Left ventricle myocardium superior (tissue), 1 donor: Measurements from ENCODE around the gene LRG1. TPM values are rescaled to one million over a fixed set of nuclear protein-coding genes. Genes with fewer than 3 reads are reported as not detected.
"Not testable (repeated sequence)": the region's sequence is repeated elsewhere in the genome, so short reads cannot be mapped to it uniquely, and the experiment has no call there.

Experiments
- ATAC-seq: fragments of 200-7000 bp; cut with Tn5 transposase; one replicate; pipeline ENCODE4 v1.9.1; 2020; ENCODE audit warnings: mild to moderate bottlenecking, moderate library complexity
- DNase-seq: peaks from one replicate; pipeline ENCODE4 v3.0.0-alpha.2; 2020
- intact Hi-C: fragments of 100-400 bp; cut with micrococcal nuclease; formaldehyde crosslinking; loops from one replicate; pipeline ENCODE4 v1.11.0; 2022
- total RNA-seq: library from RNA; stranded (reverse); fragmentation: NEBNext Ultra II Directional; extraction: Animal tissue kit (Norgen Biotek cat#: 25700); gene quantifications from one replicate; pipeline ENCODE4 v1.2.1, GENCODE V29; 2021
- donor health status: DM: no; HTN: yes; CAD: no; lungs with severe emphysema.

LRG1 gene
- total RNA-seq, 1 donor from 2014 or later: 0.30 TPM

DNA sequence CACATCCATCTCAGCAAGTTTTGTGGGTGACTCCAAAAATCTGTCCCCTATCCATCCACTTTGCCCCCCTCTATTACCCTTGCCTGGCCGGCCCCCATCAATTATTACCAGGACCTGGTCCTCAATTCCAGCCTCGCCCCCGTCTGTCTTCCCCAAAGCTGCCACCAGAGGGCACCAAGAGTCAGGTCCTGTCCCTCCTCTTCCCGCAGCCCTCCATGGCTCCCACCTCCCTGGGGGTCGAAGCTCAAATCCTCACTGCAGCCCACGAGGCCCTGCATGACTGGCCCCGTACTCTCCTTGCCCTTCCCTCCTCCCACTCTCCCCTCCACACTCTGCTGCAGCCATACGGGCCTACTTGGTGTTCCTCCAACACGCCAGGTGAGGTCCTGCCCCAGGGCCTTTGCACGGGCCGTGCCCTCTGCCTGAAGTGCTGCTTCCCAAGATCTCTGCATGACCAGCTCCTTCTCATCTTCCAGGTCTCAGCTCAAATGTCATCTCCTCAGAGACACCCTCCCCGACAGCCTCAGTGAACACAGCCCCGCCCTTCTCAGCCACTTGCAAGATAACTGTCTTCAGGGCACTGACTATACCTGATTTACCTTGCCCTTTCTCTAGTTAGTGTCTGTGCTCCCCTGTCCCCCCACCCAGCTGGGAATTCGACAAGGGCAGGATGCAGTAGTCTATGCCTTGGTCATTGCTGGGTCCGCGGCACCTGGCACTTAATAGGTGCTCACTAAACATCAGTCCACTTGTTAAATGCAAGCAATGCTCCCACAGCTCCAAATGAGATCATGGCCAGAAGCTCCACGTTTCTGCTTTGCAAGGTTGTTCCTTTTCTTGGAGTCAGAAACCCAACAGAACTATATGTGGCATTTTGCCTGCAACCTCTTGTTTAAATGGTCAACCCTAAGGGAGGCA lies 36.4 kb upstream of the LRG1 start:
- DNase-seq (peak; percentile 81), ATAC-seq (peak; percentile 61)
- intact Hi-C loops: no loop called here

DNA sequence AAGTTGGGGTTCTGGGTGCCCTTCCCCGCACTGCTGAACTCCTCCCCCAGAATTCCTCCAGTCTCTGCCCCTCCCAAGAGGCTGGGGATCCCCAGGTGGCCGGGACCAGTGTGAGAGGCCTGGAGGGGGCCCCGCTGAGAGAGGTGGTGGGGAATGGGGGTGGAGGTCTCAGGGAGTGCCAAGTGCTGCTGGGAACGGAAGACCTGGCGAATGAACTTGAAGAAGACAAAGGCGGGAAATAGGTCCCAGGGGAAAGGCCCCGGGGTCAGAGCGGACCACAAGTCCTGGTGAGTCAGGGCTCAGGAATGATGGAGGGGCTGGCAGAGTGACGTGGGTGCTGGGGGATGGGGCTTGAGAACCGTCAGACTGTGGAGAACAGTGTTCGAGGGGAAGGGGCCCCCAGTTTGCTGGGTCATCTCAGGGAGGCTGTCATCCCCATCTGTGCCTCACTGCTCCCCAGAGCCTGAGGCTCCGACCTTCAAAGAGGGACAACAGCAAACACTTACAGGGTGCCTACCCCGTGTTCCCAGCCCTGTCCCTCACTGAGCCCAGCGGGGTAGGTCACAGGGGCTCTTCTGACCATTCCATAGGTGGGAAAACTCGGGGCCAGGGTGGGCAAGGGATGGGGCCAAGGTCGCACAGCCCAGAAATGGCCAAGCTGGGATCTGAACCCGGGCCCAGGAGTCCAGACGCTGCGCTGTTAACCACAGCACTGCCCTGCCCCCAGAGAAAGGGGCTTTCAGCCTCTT lies 35.6 kb upstream of the LRG1 start:
- DNase-seq (peak; percentile 68), ATAC-seq (peak; percentile 74)
- intact Hi-C loops: no loop called here

GRCh38 chr19:4573682-4574081 lies 33.8 kb upstream of the LRG1 start:
- DNase-seq: no peak
- intact Hi-C loops: no loop called here

DNA sequence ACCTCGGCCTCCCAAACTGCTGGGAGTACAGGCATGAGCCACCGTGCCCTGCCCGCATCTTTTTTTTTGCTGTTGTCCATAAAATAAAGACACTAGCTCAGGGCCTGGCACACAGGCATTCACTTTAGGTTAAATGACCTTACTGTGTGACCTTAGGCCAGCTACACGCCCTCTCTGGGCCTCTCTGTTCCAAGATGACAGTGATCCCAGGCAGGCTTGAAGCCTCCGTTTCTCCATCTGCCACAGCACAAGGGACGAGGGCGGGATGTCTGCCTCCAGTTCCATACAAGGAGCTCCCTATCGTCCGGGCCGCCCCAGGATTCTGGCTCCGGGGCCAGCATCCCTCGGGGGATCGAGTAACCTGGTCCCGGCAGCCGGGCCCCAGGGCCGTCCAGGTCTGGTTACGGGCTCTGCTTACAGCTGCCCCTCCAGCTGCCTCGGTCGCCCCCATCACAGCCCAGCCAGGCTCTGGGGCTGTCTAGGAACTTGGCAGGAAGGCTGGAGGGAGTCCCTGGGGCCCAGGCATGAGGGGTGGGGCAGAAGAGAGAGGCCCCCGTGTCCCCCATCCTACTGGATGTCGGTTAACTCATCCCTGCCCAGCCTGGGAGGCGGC lies 31.6 kb upstream of the LRG1 start:
- DNase-seq (no peak), ATAC-seq (no peak)
- intact Hi-C loops: no loop called here

More at GRCh38 chr19:4573682-4574081, 33.8 kb upstream of the LRG1 start:
- ATAC-seq: no peak

GRCh38 chr19:4570916-4571304 lies 31.1 kb upstream of the LRG1 start:
- intact Hi-C loops: no loop called here
- no peak for DNase-seq
- ATAC-seq: no peak

- ATAC-seq (no peak), DNase-seq (no peak)
- intact Hi-C loops: no loop called here
Measured at GRCh38 chr19:4570402-4570801, 30.6 kb upstream of the LRG1 start.

DNA sequence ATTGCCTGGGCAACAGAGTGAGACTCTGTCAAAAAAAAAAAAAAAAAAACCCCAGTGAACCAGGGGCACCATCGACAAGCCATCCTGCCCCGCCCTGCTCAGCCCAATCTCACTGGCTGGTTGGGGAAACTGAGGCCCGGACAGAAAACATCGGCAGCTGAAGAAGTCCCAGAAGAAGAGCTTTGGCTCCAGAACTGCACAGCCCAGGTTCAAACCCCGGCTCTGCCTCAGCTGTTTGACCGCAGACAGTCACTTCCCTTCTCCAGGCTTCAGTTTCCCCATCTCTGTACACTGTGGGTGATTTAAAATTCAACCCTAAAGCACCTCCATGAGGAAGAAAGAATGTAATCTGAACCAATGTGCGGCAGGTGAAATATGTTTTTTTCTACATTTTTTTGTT lies 29.1 kb upstream of the LRG1 start:
- DNase-seq (no peak), ATAC-seq (no peak)
- intact Hi-C loops: no loop called here

- intact Hi-C loops: no loop called here
- DNase-seq (peak; percentile 74), ATAC-seq (peak; percentile 71)
Measured at GRCh38 chr19:4567584-4568071, 27.8 kb upstream of the LRG1 start.

DNA sequence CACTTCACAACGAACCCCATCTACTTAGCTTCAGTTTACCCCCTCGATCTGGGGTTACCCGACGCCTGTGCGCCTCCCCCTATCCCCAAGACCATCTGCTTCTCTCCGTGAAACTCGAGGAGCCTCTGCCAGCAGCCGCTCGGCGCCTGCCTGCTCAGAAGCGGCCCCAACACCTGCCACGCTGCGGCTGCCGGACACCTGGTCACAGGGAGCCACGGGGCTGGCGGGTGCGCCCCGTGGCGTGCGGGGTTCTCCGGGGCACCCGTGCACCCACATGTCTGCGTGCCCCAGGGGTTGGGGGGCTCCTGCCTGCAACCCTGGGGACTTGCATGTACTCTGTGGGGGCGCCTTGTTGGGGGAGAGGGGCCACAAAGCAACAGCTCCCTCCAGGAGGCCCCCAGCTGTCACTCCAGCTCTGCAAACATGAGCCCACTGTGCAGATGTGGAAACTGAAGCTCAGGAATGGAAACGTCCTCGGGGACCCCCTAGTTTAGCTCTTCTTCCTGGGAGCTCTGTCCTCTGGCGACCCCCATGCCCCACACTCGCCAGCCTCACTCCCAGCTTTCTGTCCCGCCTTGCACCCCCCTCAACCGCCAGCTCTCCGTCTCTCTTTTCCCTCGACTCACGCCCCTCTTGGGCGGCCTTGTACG lies 26.7 kb upstream of the LRG1 start:
- intact Hi-C loops: no loop called here
- ATAC-seq: no peak
- DNase-seq: no peak

GRCh38 chr19:4563562-4563961 lies 23.7 kb upstream of the LRG1 start:
- ATAC-seq, DNase-seq, intact Hi-C loops: not testable (repeated sequence)

- intact Hi-C loops, DNase-seq: not testable (repeated sequence)
- ATAC-seq: peak; percentile 21
Measured at GRCh38 chr19:4562085-4562484, 22.2 kb upstream of the LRG1 start.

DNA sequence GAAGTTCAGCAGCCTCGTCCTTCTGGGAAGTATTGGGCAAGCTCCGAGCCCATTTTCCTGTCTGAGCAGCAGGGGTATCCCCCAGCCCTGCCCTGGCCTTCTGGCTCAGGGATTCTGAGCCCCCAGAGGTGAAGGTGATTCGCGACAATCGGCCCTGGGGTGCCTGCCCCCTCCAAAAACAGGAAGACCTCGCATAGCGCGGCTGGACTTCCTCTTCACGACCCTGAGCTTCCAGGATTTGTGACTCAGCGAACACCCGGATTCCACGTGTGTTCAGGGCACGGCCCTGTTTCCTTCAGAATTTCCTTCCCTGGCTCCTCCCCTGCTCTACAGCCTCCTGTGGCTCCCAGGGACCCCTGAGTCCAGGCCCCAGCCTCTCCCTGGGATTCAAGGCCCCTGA lies 19.7 kb upstream of the LRG1 start, which contains the start of gene SEMA6B:
Gene SEMA6B (minus strand): TSS at position 116 of the 400 bp plus-strand sequence. CDS start 1,227 bp downstream, outside the sequence.
- intact Hi-C loops: loop anchor here (5.0 kb wide), 1 partner anchor 78 kb away; the partner anchor contains the start of gene TNFAIP8L1
- DNase-seq (peak; percentile 67), ATAC-seq (peak; percentile 65)

GRCh38 chr19:4557971-4558941 lies 18.4 kb upstream of the LRG1 start:
- intact Hi-C loops: loop anchor here (5.0 kb wide), 1 partner anchor 79 kb away; the partner anchor contains the start of gene TNFAIP8L1
- DNase-seq (peak; percentile 72), ATAC-seq (peak; percentile 12)

- DNase-seq: no peak
- intact Hi-C loops: loop anchor here (5.0 kb wide), 1 partner anchor 80 kb away; the partner anchor contains the start of gene TNFAIP8L1
- no peak for ATAC-seq
Measured at GRCh38 chr19:4557144-4557970, 17.5 kb upstream of the LRG1 start.

- ATAC-seq (peak; percentile 34), DNase-seq (no peak)
- intact Hi-C loops: loop anchor here (5.0 kb wide), 1 partner anchor 81 kb away; the partner anchor contains the start of gene TNFAIP8L1
Measured at GRCh38 chr19:4556597-4557127, 16.8 kb upstream of the LRG1 start.
